Stomach (tissue), 4 donors: ENCODE measurements around the gene JMJD7.

Experiments
- POLR2A ChIP-seq, 4 donors: fragments of 450-650 bp; IDR thresholded peaks; one replicate each; pipeline ENCODE4 v1.6.1; 2016; ENCODE audit warnings: antibody characterized with exemption in 4 of 4, control low read depth in 2 of 4, mild to moderate bottlenecking in 1 of 4, moderate library complexity in 1 of 4
- POLR2AphosphoS5 ChIP-seq, 3 donors: sonication (generic); formaldehyde crosslinking; IDR thresholded peaks; one replicate each; pipeline ENCODE4 v1.6.1; 2016; ENCODE audit warnings: antibody characterized with exemption in 3 of 3
- TF ChIP-seq, protein P1 (sequence below), 7 experiments: fragments of 450-650 bp in 4 of 7; fragments of 200-600 bp in 3 of 7; sonication (generic) in 3 of 7; IDR thresholded peaks; one replicate each; pipeline ENCODE4 v1.5.1; 2016 to 2019; ENCODE audit warnings: antibody characterized with exemption in 7 of 7, control low read depth in 2 of 7, mild to moderate bottlenecking in 1 of 7

DNA sequence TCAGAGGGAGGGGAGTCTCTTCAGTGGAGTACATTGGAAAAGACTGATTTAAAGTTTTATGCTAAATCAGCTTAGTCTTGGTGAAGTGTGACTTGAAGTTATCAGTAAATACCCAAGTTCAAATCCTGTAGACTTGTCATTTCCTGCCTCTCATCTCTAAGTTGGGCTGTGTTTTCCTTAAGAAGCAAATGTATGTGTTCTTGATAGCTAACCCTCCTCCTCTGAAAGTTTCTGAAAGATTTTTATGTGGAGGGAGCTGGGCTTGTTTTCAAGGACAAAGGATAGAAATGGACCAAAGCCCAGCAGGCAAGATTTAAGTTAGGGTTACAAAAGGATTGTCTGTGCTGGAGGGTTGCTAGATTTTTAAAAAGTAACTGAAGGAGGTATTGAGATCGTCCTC, 49.4 kb upstream of the JMJD7 start:
- TF ChIP-seq, protein P1, sequence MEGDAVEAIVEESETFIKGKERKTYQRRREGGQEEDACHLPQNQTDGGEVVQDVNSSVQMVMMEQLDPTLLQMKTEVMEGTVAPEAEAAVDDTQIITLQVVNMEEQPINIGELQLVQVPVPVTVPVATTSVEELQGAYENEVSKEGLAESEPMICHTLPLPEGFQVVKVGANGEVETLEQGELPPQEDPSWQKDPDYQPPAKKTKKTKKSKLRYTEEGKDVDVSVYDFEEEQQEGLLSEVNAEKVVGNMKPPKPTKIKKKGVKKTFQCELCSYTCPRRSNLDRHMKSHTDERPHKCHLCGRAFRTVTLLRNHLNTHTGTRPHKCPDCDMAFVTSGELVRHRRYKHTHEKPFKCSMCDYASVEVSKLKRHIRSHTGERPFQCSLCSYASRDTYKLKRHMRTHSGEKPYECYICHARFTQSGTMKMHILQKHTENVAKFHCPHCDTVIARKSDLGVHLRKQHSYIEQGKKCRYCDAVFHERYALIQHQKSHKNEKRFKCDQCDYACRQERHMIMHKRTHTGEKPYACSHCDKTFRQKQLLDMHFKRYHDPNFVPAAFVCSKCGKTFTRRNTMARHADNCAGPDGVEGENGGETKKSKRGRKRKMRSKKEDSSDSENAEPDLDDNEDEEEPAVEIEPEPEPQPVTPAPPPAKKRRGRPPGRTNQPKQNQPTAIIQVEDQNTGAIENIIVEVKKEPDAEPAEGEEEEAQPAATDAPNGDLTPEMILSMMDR (IDR thresholded peaks at IDR 0.05): no peak
- TF ChIP-seq POLR2A (IDR thresholded peaks at IDR 0.05) (no peak), POLR2AphosphoS5 (IDR thresholded peaks at IDR 0.05) (no peak)
